DMS79 treated with DMSO at 0.1 percent for 48 hours (cell line): ENCODE results near the gene GATAD1.
"Not testable (repeated sequence)": the region's sequence is repeated elsewhere in the genome, so short reads cannot be mapped to it uniquely, and the experiment has no call there.

Source experiments
- DNase-seq: peaks from one replicate; lab custom pipeline; 2025; lab: John Stamatoyannopoulos, UW

The GATAD1 gene

GRCh38 chr7:92447345-92448204 is at the start of gene GATAD1:
Gene GATAD1, plus strand, starts transcription at chr7:92447482. Its CDS starts 248 bp downstream, at chr7:92447730.
- no peak for DNase-seq

- no peak for DNase-seq
These were observed 49.7 kb upstream of the GATAD1 start for GRCh38 chr7:92397542-92397941.

- DNase-seq: no peak
These were observed 47.3 kb upstream of the GATAD1 start for GRCh38 chr7:92400013-92400412.

GRCh38 chr7:92402920-92403759 is 44.1 kb upstream of the GATAD1 start:
- DNase-seq: peak; percentile 51

GRCh38 chr7:92403760-92404074 is 43.6 kb upstream of the GATAD1 start:
- no peak for DNase-seq

- DNase-seq: no peak
These were observed 43.1 kb upstream of the GATAD1 start for GRCh38 chr7:92404170-92404614.

- DNase-seq: no peak
These were observed 37.9 kb upstream of the GATAD1 start for GRCh38 chr7:92409357-92409756.

- not testable (repeated sequence) for DNase-seq
These were observed 37.1 kb upstream of the GATAD1 start for GRCh38 chr7:92410162-92410561.

- DNase-seq: no peak
These were observed 34.5 kb upstream of the GATAD1 start for GRCh38 chr7:92412745-92413144.

- no peak for DNase-seq
These were observed 33.7 kb upstream of the GATAD1 start for GRCh38 chr7:92413550-92413949.

- DNase-seq: no peak
These were observed 32.1 kb upstream of the GATAD1 start for GRCh38 chr7:92415225-92415624.

- no peak for DNase-seq
These were observed 29.4 kb upstream of the GATAD1 start for GRCh38 chr7:92417913-92418312.

- DNase-seq: peak; percentile 95
These were observed 25.4 kb upstream of the GATAD1 start for GRCh38 chr7:92421676-92422435.

GRCh38 chr7:92422926-92423325 is 24.4 kb upstream of the GATAD1 start:
- no peak for DNase-seq

- no peak for DNase-seq
These were observed 23.6 kb upstream of the GATAD1 start for GRCh38 chr7:92423710-92424131.

- DNase-seq: no peak
These were observed 21.9 kb upstream of the GATAD1 start for GRCh38 chr7:92425311-92425947.

GRCh38 chr7:92427193-92427592 is 20.1 kb upstream of the GATAD1 start:
- no peak for DNase-seq

GRCh38 chr7:92432299-92432946 is 14.9 kb upstream of the GATAD1 start:
- no peak for DNase-seq

- DNase-seq: no peak
These were observed 14.3 kb upstream of the GATAD1 start for GRCh38 chr7:92433019-92433418.

GRCh38 chr7:92435542-92435941 is 11.7 kb upstream of the GATAD1 start:
- no peak for DNase-seq
